ENCODE measurements around the gene PBRM1. TPM values are rescaled to one million over a fixed set of nuclear protein-coding genes. Genes with fewer than 3 reads are reported as not detected.

The PBRM1 gene
- total and polyA plus RNA-seq, 2 of the 13 experiments (the other 11 are each of a cell fraction or from before 2014, with no cell fraction given), result 10.9 to 33.2 TPM

- H3K27ac ChIP-seq (ENCODE audit: extremely low read length, insufficient read depth, low read length), result no peak overlapping the region
- no peaks in the 10 kb centered on the region for H3K4me1 ChIP-seq (ENCODE audit: insufficient read depth, low read length)
- no peak overlapping the region for H3K4me2 ChIP-seq (ENCODE audit: low read depth, low read length)
- BruUV-seq (replicated peaks), result no TSS peak
- H3K4me3 ChIP-seq (replicated peaks in 1 of 3; ENCODE audit: insufficient read depth in 1 of 3, low read depth in 2 of 3, low read length in 3 of 3), result no peak overlapping the region
- in situ Hi-C loops (cut with HindIII; ENCODE audit: extremely low pct_ligation_motif_present, low pct_unique_long_range_greater_than_20kb), result no loop called here
- H3K9ac ChIP-seq (ENCODE audit: insufficient read depth, low read depth, low read length), result no peak overlapping the region
- no peaks in the 10 kb centered on the region for H3K79me2 ChIP-seq (ENCODE audit: insufficient read depth, low read length)
- TF ChIP-seq RARG (CRISPR knock-in tag; IDR thresholded peaks at IDR 0.05; ENCODE audit: low read depth), result no peak
- TF ChIP-seq CEBPB (IDR thresholded peaks at IDR 0.05; ENCODE audit: borderline replicate concordance, low read depth, low read length), result peak; percentile 13; the same call in 1 of the 2 replicates
- H4K20me1 ChIP-seq (ENCODE audit: insufficient read depth, low read length), result no peaks in the 10 kb centered on the region
- ATAC-seq (no peak), FAIRE-seq (no peak), DNase-seq (ENCODE audit: low spot score) (no peak)
- no peak overlapping the region for H2AFZ ChIP-seq (ENCODE audit: low read length)
- intact Hi-C loops (cut with micrococcal nuclease; ENCODE audit: unreplicated experiment), result no loop called here
- H3K27me3 ChIP-seq (ENCODE audit: control insufficient read depth in 1 of 2, insufficient read depth in 2 of 2, low read length in 2 of 2), result no peaks in the 10 kb centered on the region
- no peaks in the 10 kb centered on the region for H3K9me3 ChIP-seq (ENCODE audit: low read length)
- ChIA-PET POLR2A (interaction anchor here (0.6 kb wide), 1 partner anchor 27 kb away, joined by 3 read pairs; no protein-coding TSS in a partner anchor), CTCF (ENCODE audit: low intra/inter-chr PET ratio, low total read pairs) (no interaction called here)
- H3K36me3 ChIP-seq (replicated peaks in 1 of 2; ENCODE audit: control insufficient read depth in 1 of 2, insufficient read depth in 2 of 2, low read length in 2 of 2), result peaks cover 11 to 62% of the 10 kb centered on the region in 2 experiments
Measured at GRCh38 chr3:52651592-52651991, 34.1 kb downstream of the PBRM1 start.

GRCh38 chr3:52650439-52650838, 35.3 kb downstream of the PBRM1 start:
- Histone ChIP-seq H4K20me1 (ENCODE audit: insufficient read depth, low read length) (no peaks in the 10 kb centered on the region), H3K4me3 (replicated peaks in 1 of 3; ENCODE audit: insufficient read depth in 1 of 3, low read depth in 2 of 3, low read length in 3 of 3) (no peak overlapping the region), H3K4me1 (ENCODE audit: insufficient read depth, low read length) (no peaks in the 10 kb centered on the region), H3K9ac (ENCODE audit: insufficient read depth, low read depth, low read length) (no peak overlapping the region), H3K27me3 (ENCODE audit: control insufficient read depth in 1 of 2, insufficient read depth in 2 of 2, low read length in 2 of 2) (no peaks in the 10 kb centered on the region), H3K79me2 (ENCODE audit: insufficient read depth, low read length) (no peaks in the 10 kb centered on the region), H2AFZ (ENCODE audit: low read length) (no peak overlapping the region), H3K9me3 (ENCODE audit: low read length) (no peaks in the 10 kb centered on the region), H3K4me2 (ENCODE audit: low read depth, low read length) (no peak overlapping the region), H3K27ac (ENCODE audit: extremely low read length, insufficient read depth, low read length) (no peak overlapping the region), H3K36me3 (replicated peaks in 1 of 2; ENCODE audit: control insufficient read depth in 1 of 2, insufficient read depth in 2 of 2, low read length in 2 of 2) (peaks cover 9 to 62% of the 10 kb centered on the region in 2 experiments)
- POLR2A ChIA-PET, result no interaction called here
- ATAC-seq (no peak), FAIRE-seq (no peak), DNase-seq (ENCODE audit: low spot score) (no peak)
- CTCF ChIA-PET (ENCODE audit: low intra/inter-chr PET ratio, low total read pairs), result no interaction called here
- WGBS (ENCODE audit: low lambda C conversion rate), result 100% methylated on average over 1 of the region's 1 CpG
- intact Hi-C loops (cut with micrococcal nuclease; ENCODE audit: unreplicated experiment) (no loop called here), in situ Hi-C loops (cut with HindIII; ENCODE audit: extremely low pct_ligation_motif_present, low pct_unique_long_range_greater_than_20kb) (no loop called here)
- no TSS peak for BruUV-seq (replicated peaks)
- TF ChIP-seq ZNF337 (CRISPR knock-in tag; IDR thresholded peaks at IDR 0.05; ENCODE audit: borderline replicate concordance, low read depth) (no peak), ZNF329 (CRISPR knock-in tag; IDR thresholded peaks at IDR 0.05; ENCODE audit: low read depth) (no peak), REST (IDR thresholded peaks at IDR 0.05; ENCODE audit: borderline replicate concordance in 1 of 2, low read depth in 1 of 2, low read length in 2 of 2) (no peak), PHF5A (CRISPR knock-in tag; IDR thresholded peaks at IDR 0.05; ENCODE audit: low read depth, unreplicated experiment) (no peak), ZNF512 (CRISPR knock-in tag; IDR thresholded peaks at IDR 0.05) (no peak), ZNF577 (CRISPR knock-in tag; IDR thresholded peaks at IDR 0.05; ENCODE audit: borderline replicate concordance, low read depth) (no peak), ESRRA (CRISPR knock-in tag; IDR thresholded peaks at IDR 0.05; ENCODE audit: low read depth) (no peak), HMG20A (CRISPR knock-in tag; IDR thresholded peaks at IDR 0.05; ENCODE audit: borderline replicate concordance) (no peak)
